SU-DHL-6 (cell line): Measurements from ENCODE around the gene RAD51AP1.

Source experiments
- H2AFZ ChIP-seq: fragments of 200-600 bp; sonication (generic); 2 replicates; pipeline ENCODE4 v1.6.1; 2014; ENCODE audit warnings: low read depth, mild to moderate bottlenecking, moderate library complexity, mixed read lengths, antibody characterized with exemption, low read length; ENCODE audit not compliant: severe bottlenecking
- H3F3A ChIP-seq: fragments of 200-600 bp; shearing (Covaris generic); 2 replicates; pipeline ENCODE4 v1.6.0; 2016; ENCODE audit warnings: antibody characterized with exemption, mild to moderate bottlenecking; ENCODE audit not compliant: insufficient read depth
- H3K27ac ChIP-seq: fragments of 200-600 bp; sonication (generic); 2 replicates; pipeline ENCODE4 v1.5.1; 2016; ENCODE audit warnings: low read depth, mild to moderate bottlenecking, low read length, moderate library complexity, mixed read lengths
- H3K27me3 ChIP-seq: fragments of 200-600 bp; sonication (generic), shearing (Covaris generic); 2 replicates; pipeline ENCODE4 v1.6.0; 2014; ENCODE audit warnings: mild to moderate bottlenecking, low read length
- H3K36me3 ChIP-seq: fragments of 200-600 bp; sonication (generic); 2 replicates; pipeline ENCODE4 v1.6.1; 2014; ENCODE audit warnings: mild to moderate bottlenecking, low read length, mixed read lengths
- H3K4me2 ChIP-seq: fragments of 300-600, 200-600 bp; shearing (Covaris generic), sonication (generic); 2 replicates; pipeline ENCODE4 v1.6.0; 2014; ENCODE audit warnings: low read length, low read depth, mild to moderate bottlenecking; ENCODE audit not compliant: poor library complexity, severe bottlenecking
- H3K4me3 ChIP-seq: fragments of 200-600 bp; sonication (generic); 2 replicates; pipeline ENCODE4 v1.5.1; 2014; ENCODE audit warnings: antibody characterized with exemption, low read length, mild to moderate bottlenecking, mixed read lengths; ENCODE audit not compliant: insufficient read depth, poor library complexity, severe bottlenecking
- H3K79me2 ChIP-seq: fragments of 200-600 bp; sonication (generic); 2 replicates; pipeline ENCODE4 v1.6.1; 2014; ENCODE audit warnings: mild to moderate bottlenecking, low read length, moderate library complexity; ENCODE audit not compliant: insufficient read depth
- H3K9ac ChIP-seq: fragments of 200-600 bp; sonication (generic); 2 replicates; pipeline ENCODE4 v1.7.0; 2014; ENCODE audit warnings: mild to moderate bottlenecking, low read length
- H3K9me2 ChIP-seq: fragments of 200-600 bp; sonication (generic); replicated peaks from 2 replicates; pipeline ENCODE4 v1.6.1; 2014; ENCODE audit warnings: low read length; ENCODE audit not compliant: insufficient read depth
- H3K9me3 ChIP-seq: fragments of 200-600 bp; sonication (generic); 2 replicates; pipeline ENCODE4 v1.6.1; 2014; ENCODE audit warnings: low read length, mixed read lengths; ENCODE audit not compliant: insufficient read depth
- H4K20me1 ChIP-seq: fragments of 200-600 bp; sonication (generic); 2 replicates; pipeline ENCODE4 v1.6.1; 2014; ENCODE audit warnings: low read depth, mild to moderate bottlenecking, antibody characterized with exemption, low read length, moderate library complexity, mixed read lengths
- CTCF ChIP-seq: fragments of 200-600 bp; sonication (generic); IDR thresholded peaks from one replicate; pipeline ENCODE4 v1.5.1; 2017; ENCODE audit warnings: antibody characterized with exemption, mild to moderate bottlenecking, low read length, moderate library complexity; ENCODE audit not compliant: insufficient read depth, poor library complexity, severe bottlenecking
- EZH2phosphoT487 ChIP-seq: fragments of 200-600 bp; sonication (generic), shearing (Covaris generic); conservative IDR thresholded peaks from 2 replicates; pipeline ENCODE4 v1.6.1; 2018; ENCODE audit warnings: mild to moderate bottlenecking, antibody characterized with exemption, low read length, moderate library complexity, mixed read lengths

Gene RAD51AP1

GRCh38 chr12:4555804-4556203 lies 17.1 kb downstream of the RAD51AP1 start:
- H3K9me3 ChIP-seq: no peaks in the 10 kb centered on the region
- peaks cover 64% of the 10 kb centered on the region for H3K36me3 ChIP-seq
- H3K4me2 ChIP-seq: no peak overlapping the region
- H3K9ac ChIP-seq: no peak overlapping the region
- H3K4me3 ChIP-seq: no peak overlapping the region
- peaks cover 7% of the 10 kb centered on the region; the same call in 1 of the 2 replicates for H4K20me1 ChIP-seq
- no peaks in the 10 kb centered on the region for H3K79me2 ChIP-seq
- no peak overlapping the region for H2AFZ ChIP-seq
- H3K27me3 ChIP-seq: no peaks in the 10 kb centered on the region
- H3K9me2 ChIP-seq: no peaks in the 10 kb centered on the region
- peaks cover 17% of the 10 kb centered on the region; the same call in 1 of the 2 replicates for H3F3A ChIP-seq
- no peak for TF ChIP-seq CTCF
- TF ChIP-seq EZH2phosphoT487: no peak
- no peak overlapping the region for H3K27ac ChIP-seq

- H3K4me2 ChIP-seq: no peak overlapping the region
- no peak for TF ChIP-seq CTCF
- no peak for TF ChIP-seq EZH2phosphoT487
- H3K27ac ChIP-seq: no peak overlapping the region
- peaks cover 61% of the 10 kb centered on the region for H3K36me3 ChIP-seq
- no peak overlapping the region for H2AFZ ChIP-seq
- H3K9ac ChIP-seq: no peak overlapping the region
- peaks cover 6% of the 10 kb centered on the region; the same call in 1 of the 2 replicates for H4K20me1 ChIP-seq
- no peaks in the 10 kb centered on the region for H3K27me3 ChIP-seq
- peaks cover 17% of the 10 kb centered on the region; the same call in 1 of the 2 replicates for H3F3A ChIP-seq
- H3K9me2 ChIP-seq: no peaks in the 10 kb centered on the region
- no peaks in the 10 kb centered on the region for H3K9me3 ChIP-seq
- H3K79me2 ChIP-seq: no peaks in the 10 kb centered on the region
- no peak overlapping the region for H3K4me3 ChIP-seq
Observed at GRCh38 chr12:4556735-4557530, 18.2 kb downstream of the RAD51AP1 start.

- H3K9me3 ChIP-seq: no peaks in the 10 kb centered on the region
- no peak overlapping the region for H3K4me2 ChIP-seq
- H2AFZ ChIP-seq: no peak overlapping the region
- peaks cover 17% of the 10 kb centered on the region; the same call in 1 of the 2 replicates for H3F3A ChIP-seq
- no peak overlapping the region for H3K9ac ChIP-seq
- no peak overlapping the region for H3K4me3 ChIP-seq
- H3K27ac ChIP-seq: no peak overlapping the region
- H3K36me3 ChIP-seq: peaks cover 58% of the 10 kb centered on the region
- H3K9me2 ChIP-seq: no peaks in the 10 kb centered on the region
- no peak for TF ChIP-seq EZH2phosphoT487
- TF ChIP-seq CTCF: no peak
- no peaks in the 10 kb centered on the region for H3K27me3 ChIP-seq
- H4K20me1 ChIP-seq: 0 out of 2 replicates have a peak, but pooled peaks cover 2% of the 10 kb centered on the region
- H3K79me2 ChIP-seq: no peaks in the 10 kb centered on the region
Observed at GRCh38 chr12:4557586-4557985, 18.9 kb downstream of the RAD51AP1 start.
